K562 (cell line): Measurements from ENCODE around the gene B3GAT1. TPM values are rescaled to one million over a fixed set of nuclear protein-coding genes. Genes with fewer than 3 reads are reported as not detected.

ENCODE experiments used
- ATAC-seq: fragments of 200-7000 bp; cut with Tn5 transposase; 3 replicates; pipeline ENCODE4 v1.9.1; 2020; ENCODE audit warnings: moderate library complexity
- BruUV-seq: library from RNA; stranded (reverse); fragments of 400-500 nt; replicated peaks from 2 replicates; lab custom pipeline; 2021; lab: Mats Ljungman, UMichigan
- CTCF ChIA-PET: fragments of 300-600 bp; formaldehyde crosslinking; extraction: SDS; loops from one replicate; lab custom pipeline; 2021; ENCODE audit warnings: low intra/inter-chr PET ratio; lab: Yijun Ruan, JAX
- POLR2A ChIA-PET: fragments of 300-600, 350-650 bp; sonication (Branson Sonifier 250); formaldehyde crosslinking; extraction: SDS; loops from one replicate; lab custom pipeline; 2021; ENCODE audit warnings: antibody characterized with exemption, inconsistent platforms; lab: Yijun Ruan, JAX
- DNase-seq, 4 experiments: peaks; one replicate each; pipeline versions ENCODE4 v3.0.0 to v3.0.0-alpha.2; 2011 to 2018; ENCODE audit warnings: low spot score in 3 of 4, mixed read lengths in 3 of 4; ENCODE audit errors: extremely low read depth in 1 of 4
- FAIRE-seq: peaks from 2 replicates; lab custom pipeline; 2011; peaks lifted over from hg19 to GRCh38; lab: Jason Lieb, UNC
- H2AFZ ChIP-seq: 2 replicates; pipeline ENCODE4 v1.6.0; 2011; ENCODE audit warnings: low read depth, low read length, control low read depth, inconsistent platforms
- H3K27ac ChIP-seq: fragments of 200-600 bp; 3 replicates; pipeline ENCODE4 v1.8.0; 2011; ENCODE audit warnings: low read depth, mild to moderate bottlenecking, control low read depth, inconsistent platforms, low read length, moderate library complexity, mixed read lengths; ENCODE audit errors: extremely low read depth
- H3K27me3 ChIP-seq, 2 experiments: fragments of 300-600 bp in 1 of 2; 2 replicates in 1 of 2; 3 replicates in 1 of 2; pipeline versions ENCODE4 v1.6.0 to v1.8.0; 2011; ENCODE audit warnings: inconsistent platforms in 2 of 2, low read length in 2 of 2, mild to moderate bottlenecking in 1 of 2, mixed read lengths in 1 of 2, moderate library complexity in 1 of 2; ENCODE audit not compliant: control insufficient read depth in 2 of 2, insufficient read depth in 2 of 2
- H3K36me3 ChIP-seq: fragments of 300-600 bp; 3 replicates; pipeline ENCODE4 v1.8.0; 2011; ENCODE audit warnings: mild to moderate bottlenecking, low read length, inconsistent platforms; ENCODE audit not compliant: control insufficient read depth, insufficient read depth
- H3K4me1 ChIP-seq, 2 experiments: fragments of 200-600 bp in 1 of 2; replicated peaks in 1 of 2; 2 replicates in 1 of 2; 3 replicates in 1 of 2; pipeline versions ENCODE4 v1.5.1 to v1.8.0; 2011; ENCODE audit warnings: inconsistent platforms in 2 of 2, low read length in 2 of 2, mild to moderate bottlenecking in 1 of 2, mixed read lengths in 1 of 2, moderate library complexity in 1 of 2; ENCODE audit not compliant: control insufficient read depth in 2 of 2, insufficient read depth in 2 of 2
- H3K4me2 ChIP-seq: 2 replicates; pipeline ENCODE4 v1.6.1; 2011; ENCODE audit warnings: low read length, control low read depth, inconsistent platforms, mixed read lengths; ENCODE audit not compliant: insufficient read depth
- H3K4me3 ChIP-seq: fragments of 200-600 bp; sonication (generic), shearing (Covaris generic); 2 replicates; pipeline ENCODE4 v1.5.1; 2016; ENCODE audit warnings: control low read depth, inconsistent platforms
- H3K79me2 ChIP-seq: fragments of 200-600 bp; 3 replicates; pipeline ENCODE4 v1.8.0; 2011; ENCODE audit warnings: low read length, inconsistent platforms; ENCODE audit not compliant: control insufficient read depth, insufficient read depth
- H3K9ac ChIP-seq, 2 experiments: 2 replicates each; pipeline versions ENCODE4 v1.6.0 to v1.6.1; 2011; ENCODE audit warnings: low read depth in 2 of 2, low read length in 2 of 2, control low read depth in 1 of 2, inconsistent platforms in 1 of 2, mild to moderate bottlenecking in 1 of 2, mixed read lengths in 1 of 2; ENCODE audit not compliant: insufficient read depth in 1 of 2
- H3K9me1 ChIP-seq: one replicate; pipeline ENCODE4 v1.6.0; 2011; ENCODE audit warnings: inconsistent platforms, mild to moderate bottlenecking, low read length, moderate library complexity; ENCODE audit not compliant: control insufficient read depth, insufficient read depth
- H3K9me3 ChIP-seq: replicated peaks from 2 replicates; pipeline ENCODE4 v1.5.1; 2011; ENCODE audit warnings: low read depth, low read length, inconsistent platforms; ENCODE audit not compliant: control insufficient read depth, insufficient read depth
- H4K20me1 ChIP-seq: replicated peaks from 2 replicates; pipeline ENCODE4 v1.6.1; 2011; ENCODE audit warnings: low read length, inconsistent platforms, mixed read lengths; ENCODE audit not compliant: control insufficient read depth, insufficient read depth
- CBX3 ChIP-seq, 2 experiments: IDR thresholded peaks; 1 replicate in 1 of 2; 2 replicates in 1 of 2; pipeline ENCODE4 v1.6.1; 2012; ENCODE audit warnings: inconsistent platforms in 2 of 2, low read length in 2 of 2, borderline replicate concordance in 1 of 2, control low read depth in 1 of 2
- KLF10 ChIP-seq: fragments of 250-450 bp; sonication (Bioruptor Pico); IDR thresholded peaks from 2 replicates; pipeline ENCODE4 v1.6.1; 2021; ENCODE audit warnings: matching md5 sums
- KLF13 ChIP-seq: fragments of 450-650 bp; IDR thresholded peaks from 2 replicates; pipeline ENCODE4 v1.6.1; 2016; ENCODE audit warnings: missing genetic modification characterization, low read depth, mild to moderate bottlenecking, missing compliant biosample characterization, moderate library complexity, borderline replicate concordance
- RCOR1 ChIP-seq, 2 experiments: IDR thresholded peaks; 2 replicates each; pipeline ENCODE4 v1.6.1; 2012; ENCODE audit warnings: low read depth in 2 of 2, low read length in 2 of 2, borderline replicate concordance in 1 of 2, improper control_type of control experiment in 1 of 2
- ZFP36 ChIP-seq: fragments of 150-350 bp; IDR thresholded peaks from 2 replicates; pipeline ENCODE4 v1.6.1; 2018; ENCODE audit warnings: low read length, low read depth; ENCODE audit not compliant: partially characterized antibody
- ZNF668 ChIP-seq: fragments of 250-450 bp; sonication (Bioruptor Pico); IDR thresholded peaks from 2 replicates; pipeline ENCODE4 v1.8.0; 2022; ENCODE audit warnings: mild to moderate bottlenecking, inconsistent platforms
- WGBS: fragments of 100-300 bp; shearing (Covaris generic); methylation state at CpG from one replicate; pipeline ENCODE4 v1.1.6; 2016; ENCODE audit warnings: low coverage, mixed read lengths; ENCODE audit not compliant: insufficient coverage; ENCODE audit errors: missing lambda C conversion rate; 5-methylcytosine and 5-hydroxymethylcytosine counted together
- in situ Hi-C: fragments of 300-500 bp; cut with MboI; formaldehyde crosslinking; loops from 4 replicates; pipeline ENCODE4 v1.15.0; 2018; ENCODE audit warnings: inconsistent platforms, mixed read lengths
- intact Hi-C: fragments of 100-400 bp; cut with micrococcal nuclease; formaldehyde crosslinking; loops from 2 replicates; pipeline ENCODE4 v1.14.2; 2022
- polyA plus RNA-seq, 8 experiments: library from polyadenylated mRNA; depleted of rRNA in 4 of 8; stranded (reverse) in 5 of 8; unstranded in 3 of 8; fragments of >200 nt; fragmentation: Nextera tagmentation in 2 of 8; fragmentation: Illumina TruSeq in 1 of 8; extraction: Ambion mirVana in 2 of 8; extraction: Trizol in 1 of 8; gene quantifications; 2 replicates each; pipeline versions ENCODE4 v1.2.1 to v1.2.3, GENCODE V29; 2011 to 2014; ENCODE audit warnings: inconsistent platforms in 1 of 8, missing spikeins in 1 of 8
- total RNA-seq, 7 experiments: library from RNA; depleted of rRNA in 6 of 7; stranded (reverse); fragments of >200 nt in 6 of 7; fragmentation: Illumina TruSeq in 2 of 7; extraction: Trizol in 2 of 7; gene quantifications; 2 replicates each; pipeline versions ENCODE4 v1.2.1 to v1.2.3, GENCODE V29; 2011 to 2021; ENCODE audit warnings: low replicate concordance in 1 of 7
- TF ChIP-seq, protein P1 (sequence below): fragments of 450-650 bp; IDR thresholded peaks from 2 replicates; pipeline ENCODE4 v1.6.1; 2016; ENCODE audit warnings: low read depth
- TF ChIP-seq, protein P2 (sequence below): sonication (generic); formaldehyde crosslinking; IDR thresholded peaks from 2 replicates; pipeline ENCODE4 v1.8.0; 2023; ENCODE audit warnings: mild to moderate bottlenecking, missing genetic modification reagents
- TF ChIP-seq, protein P3 (sequence below): fragments of 450-650 bp; conservative IDR thresholded peaks from 2 replicates; pipeline ENCODE4 v1.6.1; 2016; ENCODE audit warnings: missing genetic modification characterization, low read depth, mild to moderate bottlenecking, control low read depth, missing compliant biosample characterization

B3GAT1 gene
- total and polyA plus RNA-seq, 9 of the 15 experiments (the other 6 are each of a cell fraction or from before 2014, with no cell fraction given): 0.01 to 0.53 (median 0.14) TPM; not detected in 1

DNA sequence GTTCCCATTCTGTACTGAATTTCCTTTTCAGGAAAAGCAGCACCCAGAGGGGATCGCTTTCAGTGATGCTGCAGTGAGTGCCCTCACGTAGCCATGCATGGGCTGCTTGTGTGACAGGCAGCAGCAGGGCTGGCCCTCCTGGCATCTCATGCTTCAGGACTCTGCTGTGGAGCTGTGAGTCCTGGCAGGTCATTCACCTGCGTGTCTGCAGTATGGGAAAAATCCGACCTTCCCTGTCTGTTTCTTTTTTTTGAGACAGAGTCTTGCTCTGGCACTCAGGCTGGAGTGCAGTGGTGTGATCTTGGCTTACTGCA lies 66.8 kb downstream of the B3GAT1 start:
- no peak overlapping the region for H3K27ac ChIP-seq
- DNase-seq: no peak
- H3K9me3 ChIP-seq: no peaks in the 10 kb centered on the region
- 55% methylated on average over 4 of the region's 4 CpGs for WGBS
- POLR2A ChIA-PET: no interaction called here
- H4K20me1 ChIP-seq: no peaks in the 10 kb centered on the region
- no peaks in the 10 kb centered on the region for H3K79me2 ChIP-seq
- in situ Hi-C loops (no loop called here), intact Hi-C loops (no loop called here)
- CTCF ChIA-PET: no interaction called here
- no peak for ATAC-seq
- H3K4me1 ChIP-seq: no peaks in the 10 kb centered on the region; a peak in 1 of 5 replicates
- no peak overlapping the region for H3K4me3 ChIP-seq
- TF ChIP-seq KLF13 (tag) (no peak), ZNF668 (CRISPR knock-in tag) (no peak), KLF10 (CRISPR knock-in tag) (no peak), RCOR1 (IDR thresholded peaks at IDR 0.05; ENCODE audit: borderline replicate concordance in 1 of 2, low read depth in 2 of 2, low read length in 2 of 2) (no peak), CBX3 (IDR thresholded peaks at IDR 0.05; ENCODE audit: borderline replicate concordance in 1 of 2, low read length in 2 of 2) (no peak), ZFP36 (no peak)
- TF ChIP-seq, protein P1, sequence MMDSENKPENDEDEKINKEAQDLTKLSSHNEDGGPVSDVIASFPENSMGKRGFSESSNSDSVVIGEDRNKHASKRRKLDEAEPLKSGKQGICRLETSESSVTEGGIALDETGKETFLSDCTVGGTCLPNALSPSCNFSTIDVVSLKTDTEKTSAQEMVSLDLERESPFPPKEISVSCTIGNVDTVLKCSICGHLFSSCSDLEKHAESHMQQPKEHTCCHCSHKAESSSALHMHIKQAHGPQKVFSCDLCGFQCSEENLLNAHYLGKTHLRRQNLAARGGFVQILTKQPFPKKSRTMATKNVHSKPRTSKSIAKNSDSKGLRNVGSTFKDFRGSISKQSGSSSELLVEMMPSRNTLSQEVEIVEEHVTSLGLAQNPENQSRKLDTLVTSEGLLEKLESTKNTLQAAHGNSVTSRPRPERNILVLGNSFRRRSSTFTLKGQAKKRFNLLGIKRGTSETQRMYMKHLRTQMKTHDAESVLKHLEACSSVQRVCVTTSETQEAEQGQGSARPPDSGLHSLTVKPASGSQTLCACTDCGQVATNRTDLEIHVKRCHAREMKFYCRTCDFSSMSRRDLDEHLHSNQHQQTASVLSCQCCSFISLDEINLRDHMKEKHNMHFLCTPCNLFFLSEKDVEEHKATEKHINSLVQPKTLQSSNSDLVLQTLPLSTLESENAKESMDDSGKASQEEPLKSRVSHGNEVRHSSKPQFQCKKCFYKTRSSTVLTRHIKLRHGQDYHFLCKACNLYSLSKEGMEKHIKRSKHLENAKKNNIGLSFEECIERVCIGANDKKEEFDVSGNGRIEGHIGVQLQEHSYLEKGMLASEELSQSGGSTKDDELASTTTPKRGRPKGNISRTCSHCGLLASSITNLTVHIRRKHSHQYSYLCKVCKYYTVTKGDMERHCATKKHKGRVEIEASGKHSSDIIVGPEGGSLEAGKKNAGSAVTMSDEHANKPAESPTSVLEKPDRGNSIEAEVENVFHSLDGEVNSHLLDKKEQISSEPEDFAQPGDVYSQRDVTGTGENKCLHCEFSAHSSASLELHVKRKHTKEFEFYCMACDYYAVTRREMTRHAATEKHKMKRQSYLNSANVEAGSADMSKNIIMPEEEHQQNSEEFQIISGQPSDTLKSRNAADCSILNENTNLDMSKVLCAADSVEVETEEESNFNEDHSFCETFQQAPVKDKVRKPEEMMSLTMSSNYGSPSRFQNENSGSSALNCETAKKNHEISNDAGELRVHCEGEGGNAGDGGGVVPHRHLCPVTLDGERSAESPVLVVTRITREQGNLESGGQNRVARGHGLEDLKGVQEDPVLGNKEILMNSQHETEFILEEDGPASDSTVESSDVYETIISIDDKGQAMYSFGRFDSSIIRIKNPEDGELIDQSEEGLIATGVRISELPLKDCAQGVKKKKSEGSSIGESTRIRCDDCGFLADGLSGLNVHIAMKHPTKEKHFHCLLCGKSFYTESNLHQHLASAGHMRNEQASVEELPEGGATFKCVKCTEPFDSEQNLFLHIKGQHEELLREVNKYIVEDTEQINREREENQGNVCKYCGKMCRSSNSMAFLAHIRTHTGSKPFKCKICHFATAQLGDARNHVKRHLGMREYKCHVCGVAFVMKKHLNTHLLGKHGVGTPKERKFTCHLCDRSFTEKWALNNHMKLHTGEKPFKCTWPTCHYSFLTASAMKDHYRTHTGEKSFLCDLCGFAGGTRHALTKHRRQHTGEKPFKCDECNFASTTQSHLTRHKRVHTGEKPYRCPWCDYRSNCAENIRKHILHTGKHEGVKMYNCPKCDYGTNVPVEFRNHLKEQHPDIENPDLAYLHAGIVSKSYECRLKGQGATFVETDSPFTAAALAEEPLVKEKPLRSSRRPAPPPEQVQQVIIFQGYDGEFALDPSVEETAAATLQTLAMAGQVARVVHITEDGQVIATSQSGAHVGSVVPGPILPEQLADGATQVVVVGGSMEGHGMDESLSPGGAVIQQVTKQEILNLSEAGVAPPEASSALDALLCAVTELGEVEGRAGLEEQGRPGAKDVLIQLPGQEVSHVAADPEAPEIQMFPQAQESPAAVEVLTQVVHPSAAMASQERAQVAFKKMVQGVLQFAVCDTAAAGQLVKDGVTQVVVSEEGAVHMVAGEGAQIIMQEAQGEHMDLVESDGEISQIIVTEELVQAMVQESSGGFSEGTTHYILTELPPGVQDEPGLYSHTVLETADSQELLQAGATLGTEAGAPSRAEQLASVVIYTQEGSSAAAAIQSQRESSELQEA: no peak
- TF ChIP-seq, protein P2, sequence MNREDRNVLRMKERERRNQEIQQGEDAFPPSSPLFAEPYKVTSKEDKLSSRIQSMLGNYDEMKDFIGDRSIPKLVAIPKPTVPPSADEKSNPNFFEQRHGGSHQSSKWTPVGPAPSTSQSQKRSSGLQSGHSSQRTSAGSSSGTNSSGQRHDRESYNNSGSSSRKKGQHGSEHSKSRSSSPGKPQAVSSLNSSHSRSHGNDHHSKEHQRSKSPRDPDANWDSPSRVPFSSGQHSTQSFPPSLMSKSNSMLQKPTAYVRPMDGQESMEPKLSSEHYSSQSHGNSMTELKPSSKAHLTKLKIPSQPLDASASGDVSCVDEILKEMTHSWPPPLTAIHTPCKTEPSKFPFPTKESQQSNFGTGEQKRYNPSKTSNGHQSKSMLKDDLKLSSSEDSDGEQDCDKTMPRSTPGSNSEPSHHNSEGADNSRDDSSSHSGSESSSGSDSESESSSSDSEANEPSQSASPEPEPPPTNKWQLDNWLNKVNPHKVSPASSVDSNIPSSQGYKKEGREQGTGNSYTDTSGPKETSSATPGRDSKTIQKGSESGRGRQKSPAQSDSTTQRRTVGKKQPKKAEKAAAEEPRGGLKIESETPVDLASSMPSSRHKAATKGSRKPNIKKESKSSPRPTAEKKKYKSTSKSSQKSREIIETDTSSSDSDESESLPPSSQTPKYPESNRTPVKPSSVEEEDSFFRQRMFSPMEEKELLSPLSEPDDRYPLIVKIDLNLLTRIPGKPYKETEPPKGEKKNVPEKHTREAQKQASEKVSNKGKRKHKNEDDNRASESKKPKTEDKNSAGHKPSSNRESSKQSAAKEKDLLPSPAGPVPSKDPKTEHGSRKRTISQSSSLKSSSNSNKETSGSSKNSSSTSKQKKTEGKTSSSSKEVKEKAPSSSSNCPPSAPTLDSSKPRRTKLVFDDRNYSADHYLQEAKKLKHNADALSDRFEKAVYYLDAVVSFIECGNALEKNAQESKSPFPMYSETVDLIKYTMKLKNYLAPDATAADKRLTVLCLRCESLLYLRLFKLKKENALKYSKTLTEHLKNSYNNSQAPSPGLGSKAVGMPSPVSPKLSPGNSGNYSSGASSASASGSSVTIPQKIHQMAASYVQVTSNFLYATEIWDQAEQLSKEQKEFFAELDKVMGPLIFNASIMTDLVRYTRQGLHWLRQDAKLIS: no peak
- TF ChIP-seq, protein P3, sequence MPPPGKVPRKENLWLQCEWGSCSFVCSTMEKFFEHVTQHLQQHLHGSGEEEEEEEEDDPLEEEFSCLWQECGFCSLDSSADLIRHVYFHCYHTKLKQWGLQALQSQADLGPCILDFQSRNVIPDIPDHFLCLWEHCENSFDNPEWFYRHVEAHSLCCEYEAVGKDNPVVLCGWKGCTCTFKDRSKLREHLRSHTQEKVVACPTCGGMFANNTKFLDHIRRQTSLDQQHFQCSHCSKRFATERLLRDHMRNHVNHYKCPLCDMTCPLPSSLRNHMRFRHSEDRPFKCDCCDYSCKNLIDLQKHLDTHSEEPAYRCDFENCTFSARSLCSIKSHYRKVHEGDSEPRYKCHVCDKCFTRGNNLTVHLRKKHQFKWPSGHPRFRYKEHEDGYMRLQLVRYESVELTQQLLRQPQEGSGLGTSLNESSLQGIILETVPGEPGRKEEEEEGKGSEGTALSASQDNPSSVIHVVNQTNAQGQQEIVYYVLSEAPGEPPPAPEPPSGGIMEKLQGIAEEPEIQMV: no peak
- TF ChIP-seq, all 486 proteins: peak for 0
- Histone ChIP-seq H3K4me2 (no peak overlapping the region), H2AFZ (no peak overlapping the region), H3K9me1 (no peaks in the 10 kb centered on the region), H3K27me3 (no peaks in the 10 kb centered on the region), H3K36me3 (no peaks in the 10 kb centered on the region), H3K9ac (no peak overlapping the region)
- no TSS peak for BruUV-seq
- no peak for FAIRE-seq
